K562 (cell line): ENCODE data around the gene CYP4F11. TPM values are rescaled to one million over a fixed set of nuclear protein-coding genes. Genes with fewer than 3 reads are reported as not detected.

Source experiments
- HBP1 ChIP-seq: fragments of 450-650 bp; formaldehyde crosslinking; IDR thresholded peaks from 2 replicates; pipeline ENCODE4 v1.4.0; 2022; ENCODE audit warnings: missing genetic modification characterization
- polyA plus RNA-seq, 8 experiments: library from polyadenylated mRNA; depleted of rRNA in 4 of 8; stranded (reverse) in 5 of 8; unstranded in 3 of 8; fragments of >200 nt; fragmentation: Nextera tagmentation in 2 of 8; fragmentation: Illumina TruSeq in 1 of 8; extraction: Ambion mirVana in 2 of 8; extraction: Trizol in 1 of 8; gene quantifications; 2 replicates each; pipeline versions ENCODE4 v1.2.1 to v1.2.3, GENCODE V29; 2011 to 2014; ENCODE audit warnings: inconsistent platforms in 1 of 8, missing spikeins in 1 of 8
- total RNA-seq, 7 experiments: library from RNA; depleted of rRNA in 6 of 7; stranded (reverse); fragments of >200 nt in 6 of 7; fragmentation: Illumina TruSeq in 2 of 7; extraction: Trizol in 2 of 7; gene quantifications; 2 replicates each; pipeline versions ENCODE4 v1.2.1 to v1.2.3, GENCODE V29; 2011 to 2021; ENCODE audit warnings: low replicate concordance in 1 of 7
- TF ChIP-seq, protein P1 (sequence below), 2 experiments: fragments of 450-650 bp in 1 of 2; sonication (generic) in 1 of 2; formaldehyde crosslinking in 1 of 2; IDR thresholded peaks; 2 replicates each; pipeline versions ENCODE4 v1.7.1 to v1.9.0; 2016 to 2022; ENCODE audit warnings: inconsistent platforms in 1 of 2, mild to moderate bottlenecking in 1 of 2, missing genetic modification reagents in 1 of 2
- TF ChIP-seq, protein P2 (sequence below): fragments of 200-800 bp; sonication (Bioruptor generic); IDR thresholded peaks from 2 replicates; pipeline ENCODE4 v1.6.1; 2017; ENCODE audit warnings: missing genetic modification characterization, missing compliant biosample characterization

CYP4F11 gene
- total and polyA plus RNA-seq, 9 of the 15 experiments (the other 6 are each of a cell fraction or from before 2014, with no cell fraction given), result 0.03 TPM; not detected in 8

GRCh38 chr19:15863272-15863671 lies 71.1 kb downstream of the CYP4F11 start (continued):
- TF ChIP-seq, protein P1, sequence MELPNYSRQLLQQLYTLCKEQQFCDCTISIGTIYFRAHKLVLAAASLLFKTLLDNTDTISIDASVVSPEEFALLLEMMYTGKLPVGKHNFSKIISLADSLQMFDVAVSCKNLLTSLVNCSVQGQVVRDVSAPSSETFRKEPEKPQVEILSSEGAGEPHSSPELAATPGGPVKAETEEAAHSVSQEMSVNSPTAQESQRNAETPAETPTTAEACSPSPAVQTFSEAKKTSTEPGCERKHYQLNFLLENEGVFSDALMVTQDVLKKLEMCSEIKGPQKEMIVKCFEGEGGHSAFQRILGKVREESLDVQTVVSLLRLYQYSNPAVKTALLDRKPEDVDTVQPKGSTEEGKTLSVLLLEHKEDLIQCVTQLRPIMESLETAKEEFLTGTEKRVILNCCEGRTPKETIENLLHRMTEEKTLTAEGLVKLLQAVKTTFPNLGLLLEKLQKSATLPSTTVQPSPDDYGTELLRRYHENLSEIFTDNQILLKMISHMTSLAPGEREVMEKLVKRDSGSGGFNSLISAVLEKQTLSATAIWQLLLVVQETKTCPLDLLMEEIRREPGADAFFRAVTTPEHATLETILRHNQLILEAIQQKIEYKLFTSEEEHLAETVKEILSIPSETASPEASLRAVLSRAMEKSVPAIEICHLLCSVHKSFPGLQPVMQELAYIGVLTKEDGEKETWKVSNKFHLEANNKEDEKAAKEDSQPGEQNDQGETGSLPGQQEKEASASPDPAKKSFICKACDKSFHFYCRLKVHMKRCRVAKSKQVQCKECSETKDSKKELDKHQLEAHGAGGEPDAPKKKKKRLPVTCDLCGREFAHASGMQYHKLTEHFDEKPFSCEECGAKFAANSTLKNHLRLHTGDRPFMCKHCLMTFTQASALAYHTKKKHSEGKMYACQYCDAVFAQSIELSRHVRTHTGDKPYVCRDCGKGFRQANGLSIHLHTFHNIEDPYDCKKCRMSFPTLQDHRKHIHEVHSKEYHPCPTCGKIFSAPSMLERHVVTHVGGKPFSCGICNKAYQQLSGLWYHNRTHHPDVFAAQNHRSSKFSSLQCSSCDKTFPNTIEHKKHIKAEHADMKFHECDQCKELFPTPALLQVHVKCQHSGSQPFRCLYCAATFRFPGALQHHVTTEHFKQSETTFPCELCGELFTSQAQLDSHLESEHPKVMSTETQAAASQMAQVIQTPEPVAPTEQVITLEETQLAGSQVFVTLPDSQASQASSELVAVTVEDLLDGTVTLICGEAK (IDR thresholded peaks at IDR 0.05), result no peak
- TF ChIP-seq, protein P1 (CRISPR knock-in tag; IDR thresholded peaks at IDR 0.05), result no peak
- TF ChIP-seq, protein P2, sequence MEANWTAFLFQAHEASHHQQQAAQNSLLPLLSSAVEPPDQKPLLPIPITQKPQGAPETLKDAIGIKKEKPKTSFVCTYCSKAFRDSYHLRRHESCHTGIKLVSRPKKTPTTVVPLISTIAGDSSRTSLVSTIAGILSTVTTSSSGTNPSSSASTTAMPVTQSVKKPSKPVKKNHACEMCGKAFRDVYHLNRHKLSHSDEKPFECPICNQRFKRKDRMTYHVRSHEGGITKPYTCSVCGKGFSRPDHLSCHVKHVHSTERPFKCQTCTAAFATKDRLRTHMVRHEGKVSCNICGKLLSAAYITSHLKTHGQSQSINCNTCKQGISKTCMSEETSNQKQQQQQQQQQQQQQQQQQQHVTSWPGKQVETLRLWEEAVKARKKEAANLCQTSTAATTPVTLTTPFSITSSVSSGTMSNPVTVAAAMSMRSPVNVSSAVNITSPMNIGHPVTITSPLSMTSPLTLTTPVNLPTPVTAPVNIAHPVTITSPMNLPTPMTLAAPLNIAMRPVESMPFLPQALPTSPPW, result no peak; the same call in 1 of the 2 replicates
- no peak for TF ChIP-seq HBP1 (CRISPR knock-in tag)
